HCT116 (cell line): ENCODE measurements around the gene FAM221A. TPM values are rescaled to one million over a fixed set of nuclear protein-coding genes. Genes with fewer than 3 reads are reported as not detected.

Experiments used
- ATAC-seq: fragments of 200-7000 bp; cut with Tn5 transposase; 2 replicates; pipeline ENCODE4 v1.9.1; 2020; ENCODE audit warnings: mild to moderate bottlenecking, moderate library complexity
- BruUV-seq: library from RNA; stranded (reverse); fragments of 400-500 nt; replicated peaks from 2 replicates; lab custom pipeline; 2021; lab: Mats Ljungman, UMichigan
- CTCF ChIA-PET: fragments of 300-600 bp; sonication (Branson Sonifier 250); formaldehyde crosslinking; loops from one replicate; lab custom pipeline; 2021; ENCODE audit warnings: antibody characterized with exemption; lab: Charles Lee
- POLR2A ChIA-PET: fragments of 300-600, 350-600 bp; sonication (Branson Sonifier 250); formaldehyde crosslinking; loops from one replicate; lab custom pipeline; 2021; ENCODE audit warnings: antibody characterized with exemption; lab: Charles Lee
- RAD21 ChIA-PET, 2 experiments: fragments of 300-600 bp; sonication (Branson Sonifier 250); formaldehyde crosslinking; loops; one replicate each; lab custom pipeline; 2023; ENCODE audit warnings: low total read pairs in 2 of 2; ENCODE audit not compliant: uncharacterized antibody in 2 of 2, unreplicated experiment in 2 of 2, low non-redundant PET in 1 of 2; lab: Charles Lee
- DNase-seq: peaks from one replicate; pipeline ENCODE4 v3.0.0-alpha.2; 2010; ENCODE audit warnings: low read depth, low spot score
- H2AFZ ChIP-seq: fragments of 200-600 bp; shearing (Covaris generic), sonication (generic); 2 replicates; pipeline ENCODE4 v1.6.1; 2017; ENCODE audit warnings: low read depth, mixed run types, mixed read lengths, antibody characterized with exemption, low read length; ENCODE audit not compliant: poor library complexity, severe bottlenecking
- H3K27ac ChIP-seq: 2 replicates; pipeline ENCODE4 v1.5.1; 2012; ENCODE audit warnings: low read depth, low read length
- H3K27me3 ChIP-seq: fragments of 200-600 bp; sonication (generic); 2 replicates; pipeline ENCODE4 v1.6.1; 2016; ENCODE audit warnings: mixed run types, low read length, mixed read lengths; ENCODE audit not compliant: insufficient read depth
- H3K36me3 ChIP-seq, 2 experiments: fragments of 200-500 bp in 1 of 2; fragments of 200-600 bp in 1 of 2; sonication (Bioruptor generic) in 1 of 2; sonication (generic) in 1 of 2; 2 replicates each; pipeline versions ENCODE4 v1.5.1 to v1.6.1; 2014 to 2016; ENCODE audit warnings: low read length in 2 of 2, inconsistent platforms in 1 of 2, mixed read lengths in 1 of 2, mixed run types in 1 of 2; ENCODE audit not compliant: insufficient read depth in 2 of 2, control insufficient read depth in 1 of 2
- H3K4me1 ChIP-seq, 2 experiments: fragments of 200-600 bp in 1 of 2; sonication (generic) in 1 of 2; 2 replicates each; pipeline versions ENCODE4 v1.5.1 to v1.6.1; 2012 to 2017; ENCODE audit warnings: low read length in 2 of 2, inconsistent platforms in 1 of 2, mild to moderate bottlenecking in 1 of 2, mixed read lengths in 1 of 2, mixed run types in 1 of 2, moderate library complexity in 1 of 2; ENCODE audit not compliant: insufficient read depth in 2 of 2, control insufficient read depth in 1 of 2
- H3K4me2 ChIP-seq: fragments of 200-600 bp; sonication (generic); 2 replicates; pipeline ENCODE4 v1.6.1; 2017; ENCODE audit warnings: mixed run types, low read length, mixed read lengths
- H3K4me3 ChIP-seq, 2 experiments: fragments of 200-600 bp in 1 of 2; sonication (generic) in 1 of 2; replicated peaks in 1 of 2; 2 replicates each; pipeline ENCODE4 v1.5.1; 2011 to 2016; ENCODE audit warnings: low read length in 2 of 2, control low read depth in 1 of 2, low read depth in 1 of 2, mild to moderate bottlenecking in 1 of 2, mixed read lengths in 1 of 2, mixed run types in 1 of 2
- H3K79me2 ChIP-seq: fragments of 200-600 bp; sonication (generic); 2 replicates; pipeline ENCODE4 v1.6.1; 2017; ENCODE audit warnings: mild to moderate bottlenecking, mixed run types, low read length, moderate library complexity, mixed read lengths; ENCODE audit not compliant: insufficient read depth
- H3K9ac ChIP-seq: fragments of 200-600 bp; sonication (generic); 2 replicates; pipeline ENCODE4 v1.6.1; 2016; ENCODE audit warnings: low read length, mixed read lengths
- H3K9me2 ChIP-seq: fragments of 200-600 bp; sonication (generic), shearing (Covaris generic); 2 replicates; pipeline ENCODE4 v1.6.1; 2017; ENCODE audit warnings: mixed run types, mild to moderate bottlenecking, moderate library complexity; ENCODE audit not compliant: insufficient read depth
- H3K9me3 ChIP-seq, 2 experiments: fragments of 200-500 bp in 1 of 2; fragments of 200-600 bp in 1 of 2; sonication (Bioruptor generic) in 1 of 2; sonication (generic) in 1 of 2; 2 replicates each; pipeline ENCODE4 v1.6.1; 2014 to 2017; ENCODE audit warnings: low read length in 2 of 2, mixed read lengths in 2 of 2, inconsistent platforms in 1 of 2, low read depth in 1 of 2, mild to moderate bottlenecking in 1 of 2, mixed run types in 1 of 2, moderate library complexity in 1 of 2; ENCODE audit not compliant: control insufficient read depth in 1 of 2, insufficient read depth in 1 of 2
- H4K20me1 ChIP-seq: fragments of 200-600 bp; sonication (generic), shearing (Covaris generic); 2 replicates; pipeline ENCODE4 v1.6.1; 2017; ENCODE audit warnings: mixed run types, mild to moderate bottlenecking, moderate library complexity; ENCODE audit not compliant: insufficient read depth
- CBX3 ChIP-seq: IDR thresholded peaks from 2 replicates; pipeline ENCODE4 v1.6.1; 2012; ENCODE audit warnings: low read depth
- CEBPB ChIP-seq: IDR thresholded peaks from 2 replicates; pipeline ENCODE4 v1.6.1; 2012; ENCODE audit warnings: low read depth
- EGR1 ChIP-seq: IDR thresholded peaks from 2 replicates; pipeline ENCODE4 v1.6.1; 2012; ENCODE audit warnings: low read depth
- EZH2 ChIP-seq: fragments of 200-600 bp; sonication (generic); IDR thresholded peaks from 2 replicates; pipeline ENCODE4 v1.6.1; 2017; ENCODE audit warnings: antibody characterized with exemption, mixed run types
- EZH2phosphoT487 ChIP-seq: fragments of 200-600 bp; IDR thresholded peaks from 2 replicates; pipeline ENCODE4 v1.6.1; 2018; ENCODE audit warnings: antibody characterized with exemption, borderline replicate concordance
- JUND ChIP-seq: IDR thresholded peaks from 2 replicates; pipeline ENCODE4 v1.6.1; 2012
- POLR2A ChIP-seq: IDR thresholded peaks from 2 replicates; pipeline ENCODE4 v1.7.0; 2011; ENCODE audit warnings: borderline replicate concordance; ENCODE audit not compliant: insufficient read depth, insufficient read length; ENCODE audit errors: extremely low read depth
- POLR2AphosphoS5 ChIP-seq: IDR thresholded peaks from 2 replicates; pipeline ENCODE4 v1.6.1; 2011; ENCODE audit warnings: mild to moderate bottlenecking, low read depth, low read length, moderate library complexity
- RAD21 ChIP-seq: IDR thresholded peaks from 2 replicates; pipeline ENCODE4 v1.6.1; 2012; ENCODE audit warnings: low read depth, mild to moderate bottlenecking
- SRF ChIP-seq: IDR thresholded peaks from 2 replicates; pipeline ENCODE4 v1.6.1; 2012; ENCODE audit warnings: low read depth
- TCF7L2 ChIP-seq: IDR thresholded peaks from 2 replicates; pipeline ENCODE4 v1.7.0; 2011; ENCODE audit warnings: borderline replicate concordance, inconsistent platforms; ENCODE audit not compliant: insufficient read depth, insufficient read length; ENCODE audit errors: extremely low read depth
- YY1 ChIP-seq: IDR thresholded peaks from 2 replicates; pipeline ENCODE4 v1.6.1; 2011; ENCODE audit warnings: low read length, low read depth, moderate library complexity, mild to moderate bottlenecking; ENCODE audit not compliant: insufficient replicate concordance; ENCODE audit errors: extremely low read depth
- ZFX ChIP-seq: fragments of 450-650 bp; IDR thresholded peaks from 2 replicates; pipeline ENCODE4 v1.6.1; 2017
- ZNF274 ChIP-seq: fragments of 200-500 bp; sonication (Bioruptor generic); IDR thresholded peaks from 2 replicates; pipeline ENCODE4 v1.6.1; 2014; ENCODE audit warnings: mild to moderate bottlenecking, low read depth, low read length, inconsistent platforms
- intact Hi-C: fragments of 100-400 bp; cut with micrococcal nuclease; formaldehyde crosslinking; loops from 2 replicates; pipeline ENCODE4 v1.10.0; 2022
- total RNA-seq: library from RNA; stranded (reverse); gene quantifications from one replicate; pipeline ENCODE4 v1.2.1, GENCODE V29; 2021; ENCODE audit not compliant: unreplicated experiment
- TF ChIP-seq, protein P1 (sequence below): IDR thresholded peaks from 2 replicates; pipeline ENCODE4 v1.6.1; 2012; ENCODE audit warnings: low read depth
- TF ChIP-seq, protein P2 (sequence below), 3 experiments: fragments of 200-600 bp in 1 of 3; sonication (generic) in 1 of 3; IDR thresholded peaks in 2 of 3; conservative IDR thresholded peaks in 1 of 3; 2 replicates each; pipeline ENCODE4 v1.5.1; 2012 to 2017; ENCODE audit warnings: low read depth in 2 of 3, low read length in 2 of 3, antibody characterized with exemption in 1 of 3, borderline replicate concordance in 1 of 3, control low read depth in 1 of 3, mild to moderate bottlenecking in 1 of 3, mixed read lengths in 1 of 3, mixed run types in 1 of 3, moderate library complexity in 1 of 3; ENCODE audit not compliant: insufficient read depth in 1 of 3
- TF ChIP-seq, protein P3 (sequence below): IDR thresholded peaks from 2 replicates; pipeline ENCODE4 v1.6.1; 2012
- TF ChIP-seq, protein P4 (sequence below): IDR thresholded peaks from 2 replicates; pipeline ENCODE4 v1.6.1; 2011; ENCODE audit warnings: mild to moderate bottlenecking, low read length, moderate library complexity; ENCODE audit not compliant: insufficient replicate concordance; ENCODE audit errors: extremely low read depth
- TF ChIP-seq, protein P5 (sequence below): IDR thresholded peaks from 2 replicates; pipeline ENCODE4 v1.6.1; 2012

The FAM221A gene
- total RNA-seq, 1 experiment from 2014 or later: 2.2 TPM

DNA sequence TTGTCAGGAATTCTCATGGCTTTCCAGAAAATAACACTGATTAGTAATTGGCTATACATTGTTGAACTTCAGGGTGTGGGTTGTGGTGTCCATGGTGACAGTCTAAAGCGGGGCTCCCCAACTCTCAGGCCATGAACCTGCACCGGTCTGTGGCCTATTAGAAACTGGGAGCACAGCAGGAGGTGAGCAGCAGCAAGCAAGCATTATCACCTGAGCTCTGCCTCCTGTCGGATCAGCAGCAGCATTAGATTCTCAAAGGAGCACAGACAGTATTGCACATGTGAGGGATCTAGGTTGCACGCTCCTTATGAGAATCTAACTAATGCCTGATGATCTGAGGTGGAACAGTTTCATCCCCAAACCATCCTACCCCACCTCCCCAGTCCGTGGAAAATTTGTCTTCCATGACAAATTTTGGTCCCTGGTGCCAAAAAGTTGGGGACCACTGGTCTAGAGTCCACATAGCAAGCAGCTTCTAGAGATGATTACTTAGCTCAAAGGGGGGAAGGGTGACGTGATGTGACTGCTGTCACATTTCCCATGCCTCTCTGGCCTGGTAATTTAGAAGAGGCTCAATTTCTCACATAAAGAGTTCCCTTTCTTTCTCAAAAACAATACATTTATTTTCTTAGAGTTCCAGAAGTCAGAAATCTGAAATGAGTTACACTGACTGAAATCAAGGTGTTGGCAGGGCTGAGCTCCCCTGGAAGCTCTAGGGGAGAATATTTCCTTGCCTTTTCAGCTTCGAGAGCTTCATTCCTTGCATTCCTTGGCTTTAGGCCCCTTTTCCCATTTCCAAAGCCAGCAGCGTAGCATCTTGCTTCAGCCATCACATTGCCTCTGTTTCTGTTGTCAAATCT lies 17.6 kb upstream of the FAM221A start:
- Histone ChIP-seq H3K4me3 (no peak overlapping the region), H3K4me2 (no peak overlapping the region), H3K9me2 (no peaks in the 10 kb centered on the region; the same call in 1 of the 2 replicates), H3K27me3 (no peaks in the 10 kb centered on the region), H3K4me1 (no peaks in the 10 kb centered on the region), H4K20me1 (no peaks in the 10 kb centered on the region), H3K9ac (no peak overlapping the region), H3K27ac (no peak overlapping the region), H2AFZ (no peak overlapping the region), H3K36me3 (no peaks in the 10 kb centered on the region), H3K9me3 (no peaks in the 10 kb centered on the region; a peak in 1 of 4 replicates), H3K79me2 (no peaks in the 10 kb centered on the region)
- ATAC-seq (no peak), DNase-seq (no peak)
- ChIA-PET POLR2A (no interaction called here), RAD21 (no interaction called here), CTCF (no interaction called here)
- no TSS peak for BruUV-seq
- intact Hi-C loops: no loop called here
- TF ChIP-seq SRF (no peak), EZH2phosphoT487 (no peak), CEBPB (no peak), ZNF274 (no peak), JUND (no peak), TCF7L2 (no peak), ZFX (no peak), CBX3 (no peak), POLR2A (no peak), RAD21 (no peak), YY1 (no peak), EGR1 (no peak), EZH2 (no peak), POLR2AphosphoS5 (no peak)
- TF ChIP-seq, protein P1, sequence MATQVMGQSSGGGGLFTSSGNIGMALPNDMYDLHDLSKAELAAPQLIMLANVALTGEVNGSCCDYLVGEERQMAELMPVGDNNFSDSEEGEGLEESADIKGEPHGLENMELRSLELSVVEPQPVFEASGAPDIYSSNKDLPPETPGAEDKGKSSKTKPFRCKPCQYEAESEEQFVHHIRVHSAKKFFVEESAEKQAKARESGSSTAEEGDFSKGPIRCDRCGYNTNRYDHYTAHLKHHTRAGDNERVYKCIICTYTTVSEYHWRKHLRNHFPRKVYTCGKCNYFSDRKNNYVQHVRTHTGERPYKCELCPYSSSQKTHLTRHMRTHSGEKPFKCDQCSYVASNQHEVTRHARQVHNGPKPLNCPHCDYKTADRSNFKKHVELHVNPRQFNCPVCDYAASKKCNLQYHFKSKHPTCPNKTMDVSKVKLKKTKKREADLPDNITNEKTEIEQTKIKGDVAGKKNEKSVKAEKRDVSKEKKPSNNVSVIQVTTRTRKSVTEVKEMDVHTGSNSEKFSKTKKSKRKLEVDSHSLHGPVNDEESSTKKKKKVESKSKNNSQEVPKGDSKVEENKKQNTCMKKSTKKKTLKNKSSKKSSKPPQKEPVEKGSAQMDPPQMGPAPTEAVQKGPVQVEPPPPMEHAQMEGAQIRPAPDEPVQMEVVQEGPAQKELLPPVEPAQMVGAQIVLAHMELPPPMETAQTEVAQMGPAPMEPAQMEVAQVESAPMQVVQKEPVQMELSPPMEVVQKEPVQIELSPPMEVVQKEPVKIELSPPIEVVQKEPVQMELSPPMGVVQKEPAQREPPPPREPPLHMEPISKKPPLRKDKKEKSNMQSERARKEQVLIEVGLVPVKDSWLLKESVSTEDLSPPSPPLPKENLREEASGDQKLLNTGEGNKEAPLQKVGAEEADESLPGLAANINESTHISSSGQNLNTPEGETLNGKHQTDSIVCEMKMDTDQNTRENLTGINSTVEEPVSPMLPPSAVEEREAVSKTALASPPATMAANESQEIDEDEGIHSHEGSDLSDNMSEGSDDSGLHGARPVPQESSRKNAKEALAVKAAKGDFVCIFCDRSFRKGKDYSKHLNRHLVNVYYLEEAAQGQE: no peak
- TF ChIP-seq, protein P2, sequence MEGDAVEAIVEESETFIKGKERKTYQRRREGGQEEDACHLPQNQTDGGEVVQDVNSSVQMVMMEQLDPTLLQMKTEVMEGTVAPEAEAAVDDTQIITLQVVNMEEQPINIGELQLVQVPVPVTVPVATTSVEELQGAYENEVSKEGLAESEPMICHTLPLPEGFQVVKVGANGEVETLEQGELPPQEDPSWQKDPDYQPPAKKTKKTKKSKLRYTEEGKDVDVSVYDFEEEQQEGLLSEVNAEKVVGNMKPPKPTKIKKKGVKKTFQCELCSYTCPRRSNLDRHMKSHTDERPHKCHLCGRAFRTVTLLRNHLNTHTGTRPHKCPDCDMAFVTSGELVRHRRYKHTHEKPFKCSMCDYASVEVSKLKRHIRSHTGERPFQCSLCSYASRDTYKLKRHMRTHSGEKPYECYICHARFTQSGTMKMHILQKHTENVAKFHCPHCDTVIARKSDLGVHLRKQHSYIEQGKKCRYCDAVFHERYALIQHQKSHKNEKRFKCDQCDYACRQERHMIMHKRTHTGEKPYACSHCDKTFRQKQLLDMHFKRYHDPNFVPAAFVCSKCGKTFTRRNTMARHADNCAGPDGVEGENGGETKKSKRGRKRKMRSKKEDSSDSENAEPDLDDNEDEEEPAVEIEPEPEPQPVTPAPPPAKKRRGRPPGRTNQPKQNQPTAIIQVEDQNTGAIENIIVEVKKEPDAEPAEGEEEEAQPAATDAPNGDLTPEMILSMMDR (IDR thresholded peaks at IDR 0.05 in 2 of 3, conservative IDR thresholded peaks at IDR 0.05 in 1 of 3; ENCODE audit: borderline replicate concordance in 1 of 3, insufficient read depth in 1 of 3, low read depth in 2 of 3, low read length in 2 of 3): no peak
- TF ChIP-seq, protein P3, sequence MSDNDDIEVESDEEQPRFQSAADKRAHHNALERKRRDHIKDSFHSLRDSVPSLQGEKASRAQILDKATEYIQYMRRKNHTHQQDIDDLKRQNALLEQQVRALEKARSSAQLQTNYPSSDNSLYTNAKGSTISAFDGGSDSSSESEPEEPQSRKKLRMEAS: no peak
- TF ChIP-seq, protein P4, sequence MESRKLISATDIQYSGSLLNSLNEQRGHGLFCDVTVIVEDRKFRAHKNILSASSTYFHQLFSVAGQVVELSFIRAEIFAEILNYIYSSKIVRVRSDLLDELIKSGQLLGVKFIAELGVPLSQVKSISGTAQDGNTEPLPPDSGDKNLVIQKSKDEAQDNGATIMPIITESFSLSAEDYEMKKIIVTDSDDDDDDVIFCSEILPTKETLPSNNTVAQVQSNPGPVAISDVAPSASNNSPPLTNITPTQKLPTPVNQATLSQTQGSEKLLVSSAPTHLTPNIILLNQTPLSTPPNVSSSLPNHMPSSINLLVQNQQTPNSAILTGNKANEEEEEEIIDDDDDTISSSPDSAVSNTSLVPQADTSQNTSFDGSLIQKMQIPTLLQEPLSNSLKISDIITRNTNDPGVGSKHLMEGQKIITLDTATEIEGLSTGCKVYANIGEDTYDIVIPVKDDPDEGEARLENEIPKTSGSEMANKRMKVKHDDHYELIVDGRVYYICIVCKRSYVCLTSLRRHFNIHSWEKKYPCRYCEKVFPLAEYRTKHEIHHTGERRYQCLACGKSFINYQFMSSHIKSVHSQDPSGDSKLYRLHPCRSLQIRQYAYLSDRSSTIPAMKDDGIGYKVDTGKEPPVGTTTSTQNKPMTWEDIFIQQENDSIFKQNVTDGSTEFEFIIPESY: no peak
- TF ChIP-seq, protein P5, sequence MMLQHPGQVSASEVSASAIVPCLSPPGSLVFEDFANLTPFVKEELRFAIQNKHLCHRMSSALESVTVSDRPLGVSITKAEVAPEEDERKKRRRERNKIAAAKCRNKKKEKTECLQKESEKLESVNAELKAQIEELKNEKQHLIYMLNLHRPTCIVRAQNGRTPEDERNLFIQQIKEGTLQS: no peak
